Raji (cell line): Measurements from ENCODE around the gene RTRAF.

Experiments used
- POLR2A ChIP-seq: IDR thresholded peaks from 2 replicates; pipeline ENCODE4 v1.6.1; 2011; ENCODE audit warnings: low read depth, low read length, control low read depth; ENCODE audit not compliant: insufficient read depth

Gene RTRAF

DNA sequence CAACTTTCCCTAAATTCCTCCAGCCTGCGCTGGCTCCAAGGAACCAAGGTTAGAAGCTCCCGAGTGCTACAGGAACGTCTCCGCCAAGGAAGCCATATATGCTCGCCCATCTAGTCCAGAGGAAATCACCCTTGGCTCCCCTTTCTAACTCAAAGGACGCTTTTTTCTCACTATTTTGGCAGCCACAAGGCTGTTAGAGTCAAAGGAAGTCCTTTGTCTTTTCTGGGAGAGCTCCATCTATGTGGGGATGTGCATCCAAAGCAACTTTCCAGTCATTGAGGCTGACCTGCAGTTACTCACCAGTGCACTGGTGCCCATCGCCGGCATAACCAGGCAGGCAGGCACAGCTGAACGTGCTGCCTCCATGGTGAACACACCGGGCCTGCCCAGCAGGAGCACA is 37.6 kb downstream of the RTRAF start:
- TF ChIP-seq POLR2A = no peak

DNA sequence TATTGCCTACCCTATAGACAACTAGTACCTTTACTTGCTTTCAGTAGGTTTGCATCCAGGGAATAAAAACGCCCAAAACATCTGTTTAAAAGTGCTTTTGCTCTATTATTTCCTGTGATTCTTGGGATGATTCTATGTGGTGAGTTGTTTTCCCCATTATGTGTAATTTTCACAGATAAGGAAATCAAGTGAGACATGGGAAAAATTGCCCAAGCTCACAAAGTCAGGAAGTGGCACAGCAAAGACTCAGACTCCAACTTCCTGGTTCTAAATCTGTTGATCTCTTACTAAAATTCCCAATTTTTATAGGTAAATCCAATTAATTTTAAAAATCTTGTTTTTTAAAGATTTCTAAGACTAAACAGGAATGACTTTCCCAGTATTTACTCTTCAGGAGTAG is 40.5 kb downstream of the RTRAF start:
- TF ChIP-seq POLR2A = no peak

DNA sequence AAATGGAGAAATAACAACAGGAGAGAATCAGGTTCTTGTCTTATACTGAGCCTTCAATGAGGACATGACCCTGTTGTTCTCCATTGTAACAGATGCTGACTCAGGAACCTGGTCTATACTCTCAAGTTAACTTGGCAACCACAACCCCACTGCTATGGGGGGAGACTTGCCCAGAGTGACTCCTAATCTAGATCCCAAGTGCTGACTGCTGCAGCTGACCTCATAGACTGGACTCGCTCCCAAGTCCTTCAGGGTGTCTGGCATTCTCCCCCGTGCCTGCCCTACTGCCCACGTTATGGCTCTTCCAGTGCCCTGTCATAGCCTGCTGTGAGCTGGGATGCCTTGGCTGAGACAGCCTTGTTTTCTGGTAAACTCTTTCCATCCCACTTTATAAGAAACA is 42.4 kb downstream of the RTRAF start:
- no peak for TF ChIP-seq POLR2A

DNA sequence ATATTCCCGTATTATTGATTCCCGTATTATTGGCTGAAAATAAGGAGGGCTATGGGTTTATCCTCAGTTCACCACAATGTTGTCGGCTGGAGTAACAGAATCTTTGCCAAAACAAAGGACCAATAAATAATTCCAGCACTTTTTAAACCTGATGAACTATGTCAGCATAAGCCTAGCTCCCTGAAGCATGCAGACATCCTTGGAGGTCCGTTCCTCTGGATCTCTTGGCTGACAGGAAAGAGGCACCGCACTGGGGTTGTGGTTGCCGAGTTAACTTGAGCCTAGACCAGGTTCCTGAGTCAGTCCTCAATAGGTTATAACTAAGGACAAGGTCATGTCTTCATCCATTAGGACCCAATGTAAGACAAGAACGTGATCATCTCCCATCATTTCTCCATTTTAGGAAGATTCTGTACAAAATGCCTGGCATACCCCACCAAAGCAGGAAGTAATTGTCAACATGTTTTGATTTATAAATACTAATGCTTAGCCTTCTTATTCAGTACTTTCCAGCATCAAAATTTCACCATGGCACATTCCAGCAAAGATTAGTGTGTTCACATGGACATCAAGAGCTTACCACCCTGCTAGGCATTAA is 43.0 kb downstream of the RTRAF start:
- no peak for TF ChIP-seq POLR2A

DNA sequence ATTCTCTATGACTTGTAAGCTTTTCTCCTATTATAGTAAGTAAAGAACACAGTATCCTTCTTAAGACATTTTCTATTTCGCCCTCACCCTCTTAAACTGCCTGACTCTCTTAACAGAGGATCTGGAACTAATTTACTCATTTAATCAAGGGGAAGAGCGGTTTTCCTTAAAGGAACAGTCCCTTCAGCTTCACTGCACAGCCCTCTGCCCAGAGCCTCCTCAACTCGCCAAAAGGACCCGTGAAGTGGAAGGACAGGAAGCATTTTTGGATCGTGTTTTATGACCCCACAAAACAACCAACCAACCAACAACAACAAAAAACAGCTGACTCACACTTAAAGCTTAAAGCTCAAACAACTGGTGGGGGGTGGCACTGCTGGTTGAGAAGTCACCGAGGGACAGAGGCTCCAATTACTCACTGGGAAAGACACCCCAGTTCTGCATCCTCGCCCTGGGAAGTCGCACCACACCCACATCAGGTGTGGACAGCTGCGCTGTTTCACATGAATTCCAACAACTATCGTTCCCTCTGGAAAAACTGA is 43.8 kb downstream of the RTRAF start:
- TF ChIP-seq POLR2A = no peak

DNA sequence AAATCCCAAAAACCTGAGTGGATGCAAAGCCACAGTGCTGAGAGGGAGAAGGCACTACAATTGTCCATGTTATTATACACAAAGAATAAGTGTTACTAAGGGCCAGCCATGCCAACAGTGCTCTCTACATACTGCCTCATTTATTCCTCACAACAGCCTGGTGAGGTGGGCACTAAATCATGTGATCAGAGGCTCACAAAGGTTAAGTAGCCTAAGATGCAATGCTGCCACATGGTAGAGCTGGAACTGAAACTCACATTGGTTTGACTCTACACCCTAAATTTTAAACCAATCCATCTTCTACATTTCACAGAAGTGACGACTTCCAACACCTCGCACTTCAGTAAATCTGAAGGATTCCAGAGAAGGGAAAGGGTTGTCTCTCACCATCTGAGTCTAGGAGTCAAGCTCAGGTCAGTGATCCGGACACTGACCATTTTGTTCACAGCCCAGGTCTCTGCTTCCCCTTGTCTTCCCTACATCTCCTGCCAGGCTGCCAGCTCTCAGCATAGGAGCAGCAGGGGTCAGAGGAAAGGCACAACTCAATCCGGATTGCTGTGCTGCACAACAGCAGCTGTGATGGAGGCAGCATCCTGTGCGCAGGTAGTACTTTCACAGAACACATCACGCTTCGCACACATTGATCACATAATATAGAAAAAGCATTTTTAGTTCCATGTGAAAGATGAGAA is 49.9 kb downstream of the RTRAF start:
- TF ChIP-seq POLR2A = no peak

DNA sequence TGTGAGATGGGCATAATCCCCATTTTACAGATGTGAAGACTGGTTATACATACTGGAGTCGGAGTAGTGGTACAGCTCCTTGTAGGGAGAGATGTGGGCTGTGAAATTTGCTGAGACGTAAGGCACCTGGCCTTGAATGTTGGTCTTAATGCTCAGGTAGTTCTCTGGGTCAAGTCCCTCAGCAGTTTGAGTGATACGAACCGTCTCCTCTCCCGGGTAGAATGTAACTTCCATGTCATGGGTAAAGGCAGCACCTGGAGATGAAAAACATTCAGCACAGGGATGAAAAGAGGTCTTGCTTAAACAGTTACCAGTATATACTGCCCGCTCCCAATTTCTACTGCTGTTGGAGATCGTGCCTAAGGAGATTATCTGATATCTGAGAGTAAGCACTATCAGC is 51.3 kb downstream of the RTRAF start:
- no peak for TF ChIP-seq POLR2A

DNA sequence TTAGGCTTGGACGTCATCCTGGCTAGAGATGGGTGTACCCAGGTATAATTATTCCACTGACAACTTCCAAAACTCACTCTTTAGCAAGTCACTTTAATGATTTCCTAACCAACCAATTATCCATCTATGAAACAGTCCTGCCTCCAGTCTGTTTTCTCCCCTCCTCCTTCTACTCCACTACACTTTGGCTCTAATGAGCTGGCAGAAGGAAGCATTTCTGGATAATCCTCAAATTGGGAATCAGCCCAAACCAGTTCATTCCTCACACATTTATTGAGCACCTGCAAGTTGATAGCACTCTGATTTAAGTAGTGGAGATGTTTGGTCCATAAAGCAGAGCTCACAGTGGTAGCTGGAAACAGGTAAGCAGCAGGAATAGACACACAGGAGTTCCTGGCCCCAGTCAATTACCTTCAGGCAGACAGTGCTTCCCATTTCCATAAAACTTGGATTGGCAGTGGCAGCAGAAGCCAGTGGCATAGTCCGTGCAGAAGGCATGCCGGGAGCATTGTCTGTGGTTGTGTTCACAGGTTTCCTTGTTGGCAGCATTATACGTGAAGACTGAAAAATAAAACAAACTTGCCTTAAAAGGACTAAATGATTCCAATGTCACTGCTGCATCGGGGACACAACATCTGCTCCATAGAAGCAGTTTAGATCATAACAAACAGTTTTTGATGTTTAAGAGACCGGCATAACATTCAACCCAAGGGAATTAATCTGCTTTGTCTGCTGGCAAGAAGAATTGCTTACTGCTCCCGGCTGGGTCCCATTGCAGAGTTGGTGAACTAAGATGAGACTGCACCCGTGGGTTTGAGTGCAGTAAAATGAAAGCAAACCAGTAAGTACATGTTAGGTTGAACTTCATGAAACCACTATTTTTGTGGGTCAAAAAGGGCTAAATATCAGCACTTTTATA is 53.3 kb downstream of the RTRAF start:
- TF ChIP-seq POLR2A = no peak

DNA sequence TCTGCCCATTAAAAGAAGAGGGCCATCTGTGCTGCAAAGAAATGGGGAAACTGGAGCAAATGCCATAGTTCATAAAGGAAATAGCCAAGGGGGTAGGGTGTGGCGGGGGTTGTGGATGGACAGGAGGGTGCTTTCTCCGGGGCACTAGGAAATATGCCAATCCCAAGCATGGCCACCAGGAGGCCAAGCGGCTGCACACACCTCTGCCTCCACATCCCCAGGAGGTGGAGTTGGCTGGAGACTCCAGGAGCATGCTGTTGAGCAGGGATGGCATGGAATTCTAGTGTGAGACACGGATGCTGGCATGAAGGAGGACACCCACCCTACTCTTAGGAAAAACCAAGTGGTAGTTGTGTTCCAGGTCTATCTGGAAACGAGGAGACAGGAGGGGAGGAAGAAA is 54.3 kb downstream of the RTRAF start:
- no peak for TF ChIP-seq POLR2A

DNA sequence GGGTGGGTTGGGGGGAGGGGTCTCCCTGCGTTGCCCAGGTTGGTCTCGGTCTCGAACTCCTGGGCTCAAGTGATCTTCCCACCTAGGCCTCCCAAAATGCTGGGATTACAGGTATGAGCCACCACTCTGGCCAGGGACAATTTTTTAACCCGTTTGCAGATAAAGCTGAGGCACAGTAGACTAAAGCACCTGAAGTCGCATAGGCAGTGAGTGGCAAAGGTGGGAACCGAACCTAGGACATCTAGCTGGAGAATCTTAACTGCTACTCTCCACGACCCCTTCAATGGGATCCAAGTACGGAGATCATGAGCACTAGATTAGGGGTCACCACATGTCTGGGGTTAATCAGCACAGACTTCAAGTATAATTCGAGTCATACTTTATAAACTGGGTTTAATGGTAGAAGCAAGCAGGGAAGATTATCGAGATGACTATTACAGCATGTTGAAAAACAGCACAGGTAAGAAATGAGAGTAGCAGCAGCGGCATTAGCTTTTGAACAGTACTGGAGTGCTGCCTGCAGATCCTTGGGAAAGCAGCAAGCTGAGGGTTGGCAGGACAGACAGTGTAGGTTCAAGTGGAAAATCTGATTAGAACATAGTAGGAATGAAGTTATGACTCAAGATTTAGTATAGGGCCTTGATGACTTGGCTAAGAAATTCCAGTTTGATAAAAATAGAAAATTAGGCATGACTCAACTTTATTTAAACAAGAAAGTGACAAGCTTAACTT is 55.6 kb downstream of the RTRAF start:
- TF ChIP-seq POLR2A = no peak

DNA sequence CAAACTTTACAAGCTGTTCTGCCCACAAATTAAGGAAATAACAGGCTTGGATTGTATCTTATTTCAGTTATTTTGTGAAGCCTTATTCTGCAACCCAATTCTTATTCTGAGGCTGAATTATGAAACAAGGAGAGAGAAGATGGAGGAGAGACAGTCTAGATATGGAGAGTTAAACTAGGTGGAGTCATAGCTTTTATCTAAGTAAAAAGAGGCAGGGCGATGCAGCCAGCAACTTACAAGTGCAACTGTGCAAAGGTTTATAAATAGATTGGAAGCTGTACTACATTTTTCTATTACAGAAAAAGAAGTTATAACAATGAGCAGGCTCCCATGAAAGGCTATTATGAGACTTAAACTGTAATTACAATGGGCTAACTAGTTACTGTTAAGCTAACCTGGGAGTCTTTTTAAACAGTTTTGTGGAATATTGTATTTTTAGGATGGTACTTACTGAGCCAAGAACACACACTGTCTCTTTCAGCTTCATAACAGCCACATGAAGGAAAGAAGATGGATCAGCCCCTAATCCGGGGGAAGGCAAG is 57.1 kb downstream of the RTRAF start:
- TF ChIP-seq POLR2A = no peak

DNA sequence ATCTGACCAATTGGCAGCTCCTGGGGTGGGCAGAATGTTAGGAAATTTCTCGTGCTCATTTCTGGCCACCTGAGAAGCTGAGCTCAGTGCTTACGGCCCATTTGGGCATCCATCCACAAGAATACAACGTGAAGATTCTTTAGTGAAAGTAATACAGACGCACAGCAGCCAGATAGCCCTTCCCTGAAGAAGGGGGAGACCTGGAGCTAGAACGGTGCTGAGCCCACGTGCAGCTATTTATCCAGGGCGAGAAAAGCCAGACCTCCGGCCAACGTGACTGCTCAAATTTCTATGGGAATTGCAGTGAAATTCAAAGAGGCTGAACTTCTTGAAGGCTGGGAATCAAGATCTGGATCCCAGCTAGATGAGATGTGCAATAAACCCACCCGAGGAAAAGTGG is 58.8 kb downstream of the RTRAF start:
- TF ChIP-seq POLR2A = no peak

DNA sequence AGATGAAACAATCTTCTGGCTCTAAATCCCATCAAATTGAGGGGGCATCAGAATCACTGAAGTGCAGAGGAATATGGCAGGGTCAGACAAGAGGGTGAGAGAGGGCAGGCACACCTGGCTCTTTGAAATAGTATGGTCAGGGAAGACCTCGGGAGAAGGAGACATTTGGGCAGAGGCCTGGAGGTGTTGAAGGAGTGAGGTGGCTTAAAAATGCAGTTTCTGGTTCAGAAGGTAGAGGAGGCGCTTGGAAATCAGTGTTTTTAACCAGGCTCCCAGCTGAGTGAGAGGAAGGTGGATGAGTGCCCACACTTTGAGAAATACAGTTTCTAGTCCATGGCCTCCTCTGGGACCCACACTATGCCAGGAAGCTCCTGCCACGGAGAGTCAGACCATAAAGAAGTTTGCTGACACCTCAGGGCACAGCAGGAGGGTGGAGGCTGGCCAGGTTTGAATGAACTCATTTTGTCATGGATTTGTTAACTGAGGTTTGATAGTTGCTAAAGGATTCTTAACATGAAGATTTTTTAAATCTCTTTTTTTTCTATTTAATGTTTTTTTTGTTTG is 59.4 kb downstream of the RTRAF start:
- TF ChIP-seq POLR2A = no peak

DNA sequence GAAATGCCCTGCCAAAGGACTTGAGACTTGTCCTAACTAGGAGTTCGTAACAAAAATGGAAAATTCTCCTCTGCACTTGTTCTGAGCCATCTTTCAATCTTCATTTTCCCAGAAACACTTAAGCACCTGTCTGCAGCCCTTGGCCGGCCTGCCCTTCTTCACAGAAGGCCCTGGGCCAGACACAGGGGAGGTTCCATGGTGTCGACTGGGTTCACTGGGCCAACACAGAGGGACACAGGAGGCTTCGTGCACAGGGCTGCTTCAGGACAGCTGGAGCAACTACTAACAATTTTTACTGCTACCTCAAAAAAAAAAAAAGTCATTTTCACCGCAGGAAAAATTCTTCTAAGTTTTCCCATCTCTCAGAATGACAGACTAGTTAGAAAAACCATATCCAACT is 59.9 kb downstream of the RTRAF start:
- no peak for TF ChIP-seq POLR2A
